WERI-Rb-1 (cell line): Measurements from ENCODE around the gene ATP10A.
A peak's percentile ranks its signal among the peaks of the same experiment; 100 is the strongest.

Source experiments
- DNase-seq: peaks from one replicate; pipeline ENCODE4 v3.0.0-alpha.2; 2020
- H3K27ac ChIP-seq: fragments of 250-450 bp; sonication (Bioruptor Pico); 2 replicates; pipeline ENCODE4 v1.5.1; 2020; ENCODE audit warnings: mild to moderate bottlenecking, moderate library complexity
- H3K27me3 ChIP-seq: fragments of 250-450 bp; sonication (Bioruptor Pico); 2 replicates; pipeline ENCODE4 v1.5.1; 2021; ENCODE audit warnings: mild to moderate bottlenecking, low read depth, moderate library complexity; ENCODE audit not compliant: insufficient read depth, severe bottlenecking
- H3K36me3 ChIP-seq: fragments of 250-450 bp; sonication (Bioruptor Pico); 2 replicates; pipeline ENCODE4 v1.5.1; 2020; ENCODE audit warnings: mild to moderate bottlenecking, moderate library complexity
- H3K4me3 ChIP-seq: 2 replicates; pipeline ENCODE4 v1.5.1; 2011; ENCODE audit warnings: low read depth, mild to moderate bottlenecking, control low read depth, low read length
- H3K9me3 ChIP-seq: fragments of 250-450 bp; sonication (Bioruptor Pico); 2 replicates; pipeline ENCODE4 v1.5.1; 2021; ENCODE audit warnings: mild to moderate bottlenecking, moderate library complexity; ENCODE audit not compliant: severe bottlenecking
- TF ChIP-seq, protein P1 (sequence below): IDR thresholded peaks from 2 replicates; pipeline ENCODE4 v1.5.1; 2011; ENCODE audit warnings: low read depth, mild to moderate bottlenecking, control low read depth, inconsistent platforms, low read length

The ATP10A gene

DNA sequence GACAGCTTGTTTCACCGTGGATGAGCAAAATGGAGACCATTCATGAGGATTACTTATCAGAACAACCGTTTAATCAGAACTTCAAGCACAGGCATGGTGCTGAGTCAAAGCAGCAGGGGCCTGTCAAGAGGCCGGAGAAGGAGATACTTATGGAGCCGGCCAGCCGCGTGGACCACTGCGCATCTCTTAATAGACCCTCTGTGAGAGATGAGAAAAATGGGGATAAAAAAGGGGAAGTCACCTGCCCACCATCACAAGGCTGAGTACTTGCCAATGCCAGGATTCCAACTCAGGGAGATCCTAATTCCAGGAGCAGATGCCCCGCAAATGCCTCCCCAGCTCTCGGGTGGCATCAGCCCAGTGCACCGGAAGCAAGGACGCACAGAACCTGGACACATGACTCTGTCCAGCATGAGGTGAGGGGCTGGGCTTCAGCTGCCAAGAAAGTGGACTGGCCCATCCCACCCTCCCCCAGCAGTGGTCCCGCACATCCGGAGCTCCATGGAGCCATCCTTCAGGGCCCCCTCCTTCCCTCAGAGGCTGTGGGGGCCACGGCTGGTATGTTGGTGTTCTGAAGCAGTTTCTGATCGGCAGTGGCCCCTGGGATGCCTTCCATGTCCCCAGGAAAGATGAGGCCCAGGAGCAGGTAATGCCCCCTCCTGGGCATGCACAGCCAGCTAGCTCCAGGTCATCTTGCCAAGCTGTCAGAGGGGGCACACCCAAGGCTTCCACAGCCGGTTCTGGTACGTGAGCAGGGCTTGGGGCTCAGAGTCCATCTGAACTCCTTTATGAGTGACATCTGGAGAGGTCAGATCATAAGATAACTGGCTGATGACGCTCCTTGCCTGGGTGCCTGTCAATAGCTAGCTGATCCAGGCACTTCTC is 143.8 kb downstream of the ATP10A start:
- H3K27me3 ChIP-seq = no peaks in the 10 kb centered on the region
- TF ChIP-seq, protein P1, sequence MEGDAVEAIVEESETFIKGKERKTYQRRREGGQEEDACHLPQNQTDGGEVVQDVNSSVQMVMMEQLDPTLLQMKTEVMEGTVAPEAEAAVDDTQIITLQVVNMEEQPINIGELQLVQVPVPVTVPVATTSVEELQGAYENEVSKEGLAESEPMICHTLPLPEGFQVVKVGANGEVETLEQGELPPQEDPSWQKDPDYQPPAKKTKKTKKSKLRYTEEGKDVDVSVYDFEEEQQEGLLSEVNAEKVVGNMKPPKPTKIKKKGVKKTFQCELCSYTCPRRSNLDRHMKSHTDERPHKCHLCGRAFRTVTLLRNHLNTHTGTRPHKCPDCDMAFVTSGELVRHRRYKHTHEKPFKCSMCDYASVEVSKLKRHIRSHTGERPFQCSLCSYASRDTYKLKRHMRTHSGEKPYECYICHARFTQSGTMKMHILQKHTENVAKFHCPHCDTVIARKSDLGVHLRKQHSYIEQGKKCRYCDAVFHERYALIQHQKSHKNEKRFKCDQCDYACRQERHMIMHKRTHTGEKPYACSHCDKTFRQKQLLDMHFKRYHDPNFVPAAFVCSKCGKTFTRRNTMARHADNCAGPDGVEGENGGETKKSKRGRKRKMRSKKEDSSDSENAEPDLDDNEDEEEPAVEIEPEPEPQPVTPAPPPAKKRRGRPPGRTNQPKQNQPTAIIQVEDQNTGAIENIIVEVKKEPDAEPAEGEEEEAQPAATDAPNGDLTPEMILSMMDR = no peak
- no peak overlapping the region for H3K4me3 ChIP-seq
- no peak overlapping the region for H3K27ac ChIP-seq
- H3K36me3 ChIP-seq = no peaks in the 10 kb centered on the region
- DNase-seq = no peak
- no peaks in the 10 kb centered on the region for H3K9me3 ChIP-seq

DNA sequence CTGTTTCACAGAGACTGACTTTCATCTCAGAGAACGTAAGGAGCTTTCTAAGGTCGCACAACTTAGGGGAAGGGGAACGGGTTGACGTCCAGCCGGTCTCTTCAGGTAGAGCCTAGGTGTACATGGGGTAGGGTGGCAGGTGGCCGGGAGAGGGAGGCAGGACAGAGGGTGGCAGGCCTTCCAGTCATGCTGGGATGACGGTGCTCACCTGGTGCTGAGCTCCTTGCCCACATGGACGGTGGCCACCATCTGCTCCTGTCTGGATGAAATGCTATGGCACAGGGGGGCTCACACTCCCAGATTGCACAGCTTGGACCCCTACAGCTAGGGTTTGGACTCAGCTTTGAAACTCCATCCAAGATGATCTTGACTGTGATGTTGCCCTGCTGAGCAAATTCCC is 144.5 kb downstream of the ATP10A start:
- DNase-seq = no peak
- Histone ChIP-seq H3K27me3 (no peaks in the 10 kb centered on the region), H3K27ac (no peak overlapping the region), H3K9me3 (no peaks in the 10 kb centered on the region), H3K36me3 (no peaks in the 10 kb centered on the region), H3K4me3 (no peak overlapping the region)
- TF ChIP-seq, protein P1 = no peak

DNA sequence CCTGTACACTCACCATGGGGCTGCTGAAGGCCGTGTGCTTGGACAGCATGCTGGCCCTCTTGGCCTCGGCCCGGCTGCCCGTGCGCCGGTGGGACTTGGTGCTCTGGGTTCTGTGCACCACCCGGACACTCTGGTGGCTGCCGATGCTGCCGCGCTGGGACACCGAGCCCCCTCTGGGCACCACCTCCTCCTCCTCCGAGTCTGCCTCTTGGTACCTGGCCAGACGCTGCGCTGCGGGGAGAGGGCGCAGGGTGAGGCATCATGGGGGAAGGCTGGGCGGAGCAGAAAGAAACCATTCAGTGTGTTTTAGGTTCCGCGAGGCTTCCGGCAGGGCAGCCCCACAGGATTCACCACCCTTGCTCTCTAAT is 145.0 kb downstream of the ATP10A start:
- Histone ChIP-seq H3K4me3 (no peak overlapping the region), H3K9me3 (no peaks in the 10 kb centered on the region), H3K27me3 (no peaks in the 10 kb centered on the region), H3K36me3 (no peaks in the 10 kb centered on the region), H3K27ac (no peak overlapping the region)
- DNase-seq = no peak
- TF ChIP-seq, protein P1 = no peak

DNA sequence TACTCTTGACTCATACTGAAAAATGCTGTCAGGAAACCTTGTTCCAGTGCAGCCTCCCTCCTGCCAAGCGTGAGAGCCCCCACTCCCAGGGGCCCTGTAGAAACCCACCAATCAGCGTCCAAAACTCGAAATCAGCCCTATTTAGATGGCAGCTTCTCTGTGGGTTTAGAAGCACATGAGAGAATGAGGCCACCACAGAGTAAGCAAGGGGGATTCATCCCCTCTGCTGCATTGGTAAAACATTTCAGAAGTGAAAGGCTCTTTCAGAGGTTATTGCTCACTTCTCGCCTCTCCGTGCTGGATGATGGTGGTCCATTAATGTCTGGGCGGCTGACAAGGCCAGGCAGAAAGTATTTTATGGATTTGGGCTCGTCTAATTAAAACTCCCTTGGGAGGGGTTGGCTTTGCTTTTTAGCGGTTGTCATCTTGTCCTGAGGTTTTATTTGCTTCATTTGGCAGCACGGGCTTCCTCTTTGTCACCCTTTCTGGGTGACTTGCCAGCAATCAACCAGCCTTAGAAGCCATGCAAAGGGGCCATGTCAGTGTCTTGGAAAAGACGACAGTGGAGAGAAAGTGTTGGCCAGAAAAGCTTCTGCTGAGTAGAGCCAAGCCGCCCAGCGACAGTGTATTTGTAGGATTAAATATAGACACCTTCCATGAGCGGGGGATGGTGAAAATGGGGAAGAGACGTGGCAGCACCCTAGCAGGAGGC is 145.5 kb downstream of the ATP10A start:
- no peaks in the 10 kb centered on the region for H3K9me3 ChIP-seq
- no peak overlapping the region for H3K4me3 ChIP-seq
- no peak overlapping the region for H3K27ac ChIP-seq
- DNase-seq = peak; percentile 42
- no peaks in the 10 kb centered on the region for H3K27me3 ChIP-seq
- TF ChIP-seq, protein P1 = no peak
- no peaks in the 10 kb centered on the region for H3K36me3 ChIP-seq

DNA sequence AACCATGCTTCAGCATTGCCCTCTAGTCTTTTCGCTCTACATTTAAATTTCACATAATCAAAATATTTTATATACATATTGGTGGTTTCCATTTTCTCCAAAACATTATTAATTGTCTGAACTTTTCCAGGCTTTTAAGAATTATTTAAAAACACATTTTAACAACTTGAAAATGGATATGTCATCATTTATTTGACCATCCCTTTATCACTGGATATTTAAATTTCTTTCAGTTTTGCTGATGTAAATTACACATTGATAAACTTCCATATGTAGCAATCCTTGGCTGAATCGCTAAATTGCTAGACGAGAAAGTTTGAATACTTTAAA is 146.0 kb downstream of the ATP10A start:
- H3K27ac ChIP-seq = no peak overlapping the region
- H3K36me3 ChIP-seq = no peaks in the 10 kb centered on the region
- DNase-seq = no peak
- H3K4me3 ChIP-seq = no peak overlapping the region
- H3K27me3 ChIP-seq = no peaks in the 10 kb centered on the region
- no peaks in the 10 kb centered on the region for H3K9me3 ChIP-seq
- TF ChIP-seq, protein P1 = no peak
